Activated naive CD4-positive, alpha-beta T cell treated with anti-CD3 and anti-CD28 coated beads, Interleukin-2, amount 10 ng/mL, durations not matched to agents 7 days and 5 days (primary cell): ENCODE measurements around the gene FAM136A.

ENCODE experiments used
- CTCF ChIA-PET: fragments of 350-600 bp; sonication (Branson Sonifier 250); formaldehyde crosslinking; loops from one replicate; lab custom pipeline; 2021; ENCODE audit warnings: antibody characterized with exemption; lab: Charles Lee
- DNase-seq: peaks from one replicate; pipeline ENCODE4 v3.0.0-alpha.2; 2020
- H3K27ac Mint-ChIP-seq: one replicate; pipeline ENCODE4 v1.8.0; 2021; ENCODE audit warnings: mild to moderate bottlenecking, moderate library complexity, mixed read lengths
- H3K27me3 Mint-ChIP-seq: one replicate; pipeline ENCODE4 v1.8.0; 2021; ENCODE audit warnings: mild to moderate bottlenecking, mixed read lengths
- H3K36me3 Mint-ChIP-seq: one replicate; pipeline ENCODE4 v1.8.0; 2021; ENCODE audit warnings: mixed read lengths
- H3K4me1 Mint-ChIP-seq: one replicate; pipeline ENCODE4 v1.8.0; 2021; ENCODE audit warnings: mixed read lengths
- H3K4me3 Mint-ChIP-seq: one replicate; pipeline ENCODE4 v1.8.0; 2021; ENCODE audit warnings: mild to moderate bottlenecking, moderate library complexity, mixed read lengths
- H3K9me3 Mint-ChIP-seq: one replicate; pipeline ENCODE4 v1.8.0; 2021; ENCODE audit warnings: mixed read lengths

The FAM136A gene

DNA sequence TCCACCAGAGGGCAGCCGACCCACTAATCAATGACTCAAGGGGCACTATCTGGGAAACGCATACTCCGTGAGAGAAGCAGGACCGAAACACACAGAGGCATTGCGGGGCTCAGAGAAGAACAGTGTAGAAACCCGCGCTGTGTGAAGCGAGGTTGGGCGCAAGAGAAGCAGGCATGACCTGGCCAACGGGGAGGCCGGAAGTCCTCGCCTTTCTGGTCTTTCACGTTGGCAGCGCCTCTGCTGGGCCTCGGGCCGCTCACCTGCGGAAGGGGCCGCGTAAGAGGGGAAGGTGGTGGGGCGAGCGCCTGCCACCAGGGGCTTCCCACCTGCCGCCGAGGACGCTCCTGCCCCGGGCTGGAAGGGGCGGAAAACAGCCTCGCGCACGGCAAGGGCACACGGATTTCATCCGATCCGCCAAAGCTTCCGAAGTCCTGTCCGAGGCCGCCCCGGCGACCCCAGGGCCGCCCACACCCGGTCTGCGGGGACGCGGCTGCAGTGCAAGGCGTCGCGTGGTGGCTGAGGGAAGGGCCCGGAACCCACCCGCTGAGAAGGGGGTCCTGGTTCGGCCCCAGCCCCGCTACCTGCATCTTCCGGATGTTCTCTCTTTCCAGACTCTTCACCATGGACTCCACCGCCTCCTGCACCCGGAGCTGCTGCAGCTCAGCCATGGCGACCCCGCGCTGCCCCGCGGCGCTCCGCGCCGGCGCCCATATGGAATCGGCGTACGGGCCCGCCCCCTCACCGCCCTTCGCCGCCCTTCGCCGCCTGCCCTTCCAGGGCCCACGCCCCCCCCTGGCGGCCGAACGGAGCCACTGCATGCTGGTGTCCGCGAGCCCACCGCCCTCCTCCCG is at the start of gene FAM136A:
FAM136A (minus strand) TSS at position 724 of the 851 bp plus-strand sequence; CDS start at position 668, 56 bp downstream.
- peaks cover 35% of the 10 kb centered on the region for H3K36me3 Mint-ChIP-seq
- peaks cover 45% of the 10 kb centered on the region for H3K4me1 Mint-ChIP-seq
- H3K9me3 Mint-ChIP-seq = no peaks in the 10 kb centered on the region
- CTCF ChIA-PET = interaction anchor here (0.5 to 8.0 kb wide), 16 partner anchors 8 to 620 kb away, joined by 3 to 123 read pairs (median 4); partner anchors contain the start of genes MXD1 and SNRPG
- peak; percentile 92 for DNase-seq
- H3K27ac Mint-ChIP-seq = peak within 1 kb of the TSS; percentile 92
- peaks cover 10% of the 10 kb centered on the region for H3K27me3 Mint-ChIP-seq
- H3K4me3 Mint-ChIP-seq = peak within 1 kb of the TSS; percentile 85

DNA sequence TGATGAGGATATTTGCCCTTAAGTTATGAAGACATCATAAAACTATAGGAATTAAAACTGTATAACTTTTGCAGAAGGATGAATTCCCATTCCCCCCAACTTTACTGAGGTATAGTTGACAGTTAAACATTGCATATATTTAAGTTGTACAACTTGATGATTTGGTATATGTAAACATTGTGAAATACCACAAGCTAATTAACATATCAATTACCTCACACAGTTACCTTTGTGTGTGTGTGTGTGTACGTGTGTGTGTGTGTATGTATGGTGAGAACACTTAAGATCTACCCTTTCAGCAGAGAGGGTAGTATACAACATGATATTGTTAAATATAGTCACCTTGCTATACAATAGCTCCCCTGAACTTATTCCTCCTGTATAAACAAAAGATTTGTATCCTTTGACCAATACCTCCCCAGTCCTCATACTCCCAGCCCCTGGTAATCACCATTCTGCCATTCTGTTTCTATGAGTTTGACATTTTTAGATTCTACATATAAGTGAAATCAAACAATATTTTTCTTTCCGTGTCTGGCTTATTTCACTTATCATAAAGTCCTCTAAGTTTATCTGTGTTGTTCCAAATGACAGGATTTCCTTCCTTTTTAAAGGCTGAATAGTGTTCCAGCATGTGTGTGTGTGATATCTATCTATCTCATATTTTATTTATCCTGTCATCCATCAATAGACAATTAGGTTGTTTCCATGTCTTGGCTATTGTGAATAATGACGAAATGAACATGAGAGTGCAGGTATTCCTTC is 48.2 kb upstream of the FAM136A start:
- Mint-ChIP-seq H3K4me1 (no peaks in the 10 kb centered on the region), H3K27me3 (peaks cover 29% of the 10 kb centered on the region), H3K9me3 (no peaks in the 10 kb centered on the region), H3K27ac (no peak overlapping the region), H3K4me3 (no peak overlapping the region), H3K36me3 (no peaks in the 10 kb centered on the region)
- DNase-seq = no peak
- CTCF ChIA-PET = interaction anchor here (0.8 kb wide), 1 partner anchor 20 kb away, joined by 3 read pairs; no protein-coding TSS in a partner anchor

GRCh38 chr2:70347831-70348230 is 46.0 kb upstream of the FAM136A start:
- Mint-ChIP-seq H3K27ac (no peak overlapping the region), H3K9me3 (no peaks in the 10 kb centered on the region), H3K36me3 (no peaks in the 10 kb centered on the region), H3K4me3 (no peak overlapping the region), H3K4me1 (no peaks in the 10 kb centered on the region), H3K27me3 (peaks cover 44% of the 10 kb centered on the region)
- no peak for DNase-seq
- CTCF ChIA-PET = interaction anchor here (1.1 to 1.6 kb wide), 2 partner anchors 270 kb away, joined by 3 to 5 read pairs; no protein-coding TSS in a partner anchor

GRCh38 chr2:70344195-70344594 is 42.3 kb upstream of the FAM136A start:
- CTCF ChIA-PET = no interaction called here

DNA sequence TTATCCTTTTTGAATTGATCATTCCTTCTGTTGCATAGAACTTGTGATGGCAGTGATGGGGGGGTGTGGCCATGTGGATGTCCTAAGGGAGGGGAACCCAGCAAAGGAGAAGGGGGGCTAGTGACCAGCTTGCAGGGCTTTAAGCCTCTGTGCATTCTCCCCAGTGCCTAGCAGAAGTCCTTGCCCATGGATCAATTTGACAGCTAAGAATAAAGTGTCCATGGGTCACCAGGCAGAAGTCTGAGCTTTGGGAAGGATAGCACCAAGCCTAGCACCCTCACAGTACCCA is 39.6 kb upstream of the FAM136A start:
- H3K9me3 Mint-ChIP-seq = no peaks in the 10 kb centered on the region
- H3K36me3 Mint-ChIP-seq = no peaks in the 10 kb centered on the region
- CTCF ChIA-PET = interaction anchor here (0.9 to 5.5 kb wide), 20 partner anchors 9 to 444 kb away, joined by 3 to 85 read pairs (median 5); no protein-coding TSS in a partner anchor
- no peak overlapping the region for H3K27ac Mint-ChIP-seq
- no peak for DNase-seq
- H3K27me3 Mint-ChIP-seq = peaks cover 52% of the 10 kb centered on the region
- no peaks in the 10 kb centered on the region for H3K4me1 Mint-ChIP-seq
- H3K4me3 Mint-ChIP-seq = no peak overlapping the region

More at GRCh38 chr2:70344195-70344594, 42.3 kb upstream of the FAM136A start:
- no peak overlapping the region for H3K27ac Mint-ChIP-seq
- H3K27me3 Mint-ChIP-seq = peaks cover 55% of the 10 kb centered on the region
- no peaks in the 10 kb centered on the region for H3K9me3 Mint-ChIP-seq
- no peak for DNase-seq
- no peak overlapping the region for H3K4me3 Mint-ChIP-seq
- no peaks in the 10 kb centered on the region for H3K36me3 Mint-ChIP-seq
- no peaks in the 10 kb centered on the region for H3K4me1 Mint-ChIP-seq

DNA sequence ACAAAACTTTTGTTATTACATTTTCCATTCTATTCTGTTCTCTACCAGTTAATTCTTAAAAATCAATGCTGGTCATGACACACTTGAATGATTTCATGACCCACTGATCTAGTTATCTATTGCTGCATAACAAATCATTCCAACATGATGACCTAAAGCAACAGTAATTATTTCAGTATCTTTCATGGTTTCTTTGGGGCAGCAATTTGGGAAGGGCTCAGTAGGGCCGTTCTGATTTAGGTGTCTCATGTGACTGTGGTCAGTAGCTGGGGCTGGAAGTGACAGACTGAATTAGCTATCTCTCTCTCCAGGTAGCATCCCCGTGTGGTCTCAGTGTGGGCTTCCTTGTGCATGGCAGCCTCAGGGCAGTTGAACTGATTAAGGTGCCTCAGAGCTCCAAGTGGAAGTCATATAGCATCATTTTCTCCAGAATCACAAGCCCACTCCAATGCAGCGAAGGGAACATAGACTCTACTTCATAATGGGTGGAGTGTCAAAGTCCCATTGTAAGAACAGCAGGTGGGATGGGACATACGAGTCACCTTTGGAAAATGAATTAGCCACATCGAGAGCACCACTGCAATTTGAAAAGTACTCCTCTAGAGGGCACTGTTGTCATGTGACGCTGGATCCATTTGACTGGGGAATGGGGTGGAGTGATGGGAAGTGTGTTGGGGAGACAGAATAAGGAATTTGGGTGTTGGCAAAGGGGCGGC is 39.1 kb upstream of the FAM136A start:
- Mint-ChIP-seq H3K27me3 (peaks cover 47% of the 10 kb centered on the region), H3K27ac (no peak overlapping the region), H3K4me1 (no peaks in the 10 kb centered on the region), H3K4me3 (no peak overlapping the region), H3K9me3 (no peaks in the 10 kb centered on the region), H3K36me3 (no peaks in the 10 kb centered on the region)
- CTCF ChIA-PET = interaction anchor here (0.6 to 5.5 kb wide), 24 partner anchors 9 to 642 kb away, joined by 3 to 85 read pairs (median 4); no protein-coding TSS in a partner anchor
- peak; percentile 54 for DNase-seq

GRCh38 chr2:70340075-70340474 is 38.2 kb upstream of the FAM136A start:
- DNase-seq = no peak
- Mint-ChIP-seq H3K27ac (no peak overlapping the region), H3K36me3 (no peaks in the 10 kb centered on the region), H3K9me3 (no peaks in the 10 kb centered on the region), H3K4me1 (no peaks in the 10 kb centered on the region), H3K4me3 (no peak overlapping the region), H3K27me3 (peaks cover 39% of the 10 kb centered on the region)
- CTCF ChIA-PET = interaction anchor here (0.6 to 5.5 kb wide), 14 partner anchors 10 to 314 kb away, joined by 3 to 85 read pairs (median 3); no protein-coding TSS in a partner anchor

DNA sequence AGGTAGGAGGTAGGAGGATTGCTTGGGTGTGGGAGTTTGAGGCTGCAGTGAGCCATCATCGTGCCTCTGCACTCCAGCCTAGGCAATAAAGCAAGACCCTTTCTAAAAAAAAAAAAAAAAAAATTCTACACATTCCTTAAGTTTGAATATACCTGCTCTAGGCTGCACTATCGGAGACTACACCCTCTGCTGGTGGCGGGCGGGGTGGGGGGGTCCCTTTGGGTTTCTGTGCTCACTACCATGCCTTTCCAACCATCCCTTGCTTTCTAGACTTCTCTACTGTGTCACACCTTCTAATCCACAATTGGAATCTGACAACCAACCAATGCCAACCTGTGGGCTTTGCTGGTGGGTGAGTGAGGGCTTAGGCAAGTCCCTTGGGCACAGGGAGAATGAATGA is 34.7 kb upstream of the FAM136A start:
- Mint-ChIP-seq H3K9me3 (no peaks in the 10 kb centered on the region), H3K27ac (no peak overlapping the region), H3K4me1 (no peaks in the 10 kb centered on the region), H3K36me3 (no peaks in the 10 kb centered on the region), H3K27me3 (peaks cover 25% of the 10 kb centered on the region), H3K4me3 (no peak overlapping the region)
- CTCF ChIA-PET = interaction anchor here (2.9 kb wide), 1 partner anchor 32 kb away, joined by 16 read pairs; no protein-coding TSS in a partner anchor
- DNase-seq = no peak

- Mint-ChIP-seq H3K9me3 (no peaks in the 10 kb centered on the region), H3K4me1 (no peaks in the 10 kb centered on the region), H3K36me3 (no peaks in the 10 kb centered on the region), H3K27me3 (peaks cover 25% of the 10 kb centered on the region), H3K27ac (no peak overlapping the region), H3K4me3 (no peak overlapping the region)
- CTCF ChIA-PET = interaction anchor here (1.2 to 2.7 kb wide), 3 partner anchors 10 to 196 kb away, joined by 3 to 9 read pairs (median 5); no protein-coding TSS in a partner anchor
- DNase-seq = no peak
Measured at GRCh38 chr2:70331012-70331411, 29.1 kb upstream of the FAM136A start.

- H3K9me3 Mint-ChIP-seq = no peaks in the 10 kb centered on the region
- CTCF ChIA-PET = interaction anchor here (0.6 to 2.7 kb wide), 4 partner anchors 11 to 197 kb away, joined by 3 to 9 read pairs (median 4); no protein-coding TSS in a partner anchor
- no peak for DNase-seq
- no peaks in the 10 kb centered on the region for H3K4me1 Mint-ChIP-seq
- H3K27me3 Mint-ChIP-seq = peaks cover 25% of the 10 kb centered on the region
- H3K36me3 Mint-ChIP-seq = no peaks in the 10 kb centered on the region
- no peak overlapping the region for H3K4me3 Mint-ChIP-seq
- H3K27ac Mint-ChIP-seq = no peak overlapping the region
Measured at GRCh38 chr2:70330476-70330875, 28.6 kb upstream of the FAM136A start.

DNA sequence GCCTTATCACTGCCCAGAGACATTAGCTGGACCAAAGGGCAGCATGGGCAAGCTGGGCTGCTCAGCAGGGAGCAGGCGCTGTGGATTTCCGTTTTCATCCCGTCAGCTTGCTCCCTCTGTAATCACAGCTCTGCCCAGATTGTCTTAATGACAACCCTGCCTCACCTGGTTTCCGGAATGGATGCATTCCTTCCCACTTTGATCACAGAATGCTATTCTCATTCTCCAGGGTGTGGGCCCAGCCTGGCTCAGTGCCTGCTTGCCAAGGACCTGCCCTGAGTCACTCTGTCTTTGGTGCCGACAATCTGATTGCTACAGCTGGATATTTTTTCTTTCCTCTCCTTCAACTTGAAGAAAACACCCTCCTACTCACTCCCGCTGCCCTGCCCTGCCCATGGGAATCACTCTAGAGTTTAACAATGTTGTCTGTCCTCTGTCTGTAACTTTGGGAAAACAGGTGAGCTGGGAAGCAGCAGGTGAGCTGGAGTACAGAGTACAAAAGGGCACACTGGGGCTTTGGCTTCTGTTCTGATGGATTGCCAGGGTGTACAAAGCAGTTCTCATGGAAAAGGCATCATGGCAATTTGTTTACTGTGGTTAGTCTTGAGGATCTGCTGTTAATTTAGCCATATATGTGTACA is 27.2 kb upstream of the FAM136A start:
- no peaks in the 10 kb centered on the region for H3K9me3 Mint-ChIP-seq

DNA sequence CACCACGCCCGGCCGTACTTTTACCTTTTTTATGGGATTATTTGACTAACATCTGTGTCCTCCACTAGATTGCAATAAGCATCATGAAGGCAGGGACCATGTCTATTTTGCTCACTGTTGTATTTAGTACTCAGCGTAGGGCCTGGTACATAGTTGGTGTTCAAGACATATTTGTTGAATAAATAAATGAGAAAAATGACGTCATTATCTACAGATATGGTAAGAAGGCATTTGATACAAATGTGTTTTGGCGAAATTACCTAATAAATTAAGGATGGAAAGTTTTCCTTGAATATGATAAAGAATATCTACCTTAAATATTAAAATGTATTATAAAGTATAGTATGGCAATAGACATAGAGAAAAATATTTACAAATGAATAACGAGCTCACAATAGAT is 24.0 kb upstream of the FAM136A start:
- no peaks in the 10 kb centered on the region for H3K36me3 Mint-ChIP-seq
- H3K4me1 Mint-ChIP-seq = no peaks in the 10 kb centered on the region
- CTCF ChIA-PET = no interaction called here
- no peaks in the 10 kb centered on the region for H3K9me3 Mint-ChIP-seq
- H3K27me3 Mint-ChIP-seq = peaks cover 18% of the 10 kb centered on the region
- DNase-seq = no peak
- no peak overlapping the region for H3K4me3 Mint-ChIP-seq
- H3K27ac Mint-ChIP-seq = no peak overlapping the region

More for the DNA sequence above, 27.2 kb upstream of the FAM136A start:
- CTCF ChIA-PET = interaction anchor here (0.6 to 2.7 kb wide), 5 partner anchors 12 to 442 kb away, joined by 3 to 9 read pairs (median 4); no protein-coding TSS in a partner anchor
- peaks cover 28% of the 10 kb centered on the region for H3K27me3 Mint-ChIP-seq
- no peak overlapping the region for H3K4me3 Mint-ChIP-seq
- no peak overlapping the region for H3K27ac Mint-ChIP-seq
- H3K36me3 Mint-ChIP-seq = no peaks in the 10 kb centered on the region
- no peak for DNase-seq
- no peaks in the 10 kb centered on the region for H3K4me1 Mint-ChIP-seq

GRCh38 chr2:70322518-70322917 is 20.7 kb upstream of the FAM136A start:
- Mint-ChIP-seq H3K4me1 (no peaks in the 10 kb centered on the region), H3K27ac (no peak overlapping the region), H3K9me3 (no peaks in the 10 kb centered on the region), H3K4me3 (no peak overlapping the region), H3K36me3 (no peaks in the 10 kb centered on the region), H3K27me3 (peaks cover 25% of the 10 kb centered on the region)
- no peak for DNase-seq
- CTCF ChIA-PET = interaction anchor here (0.8 to 1.4 kb wide), 2 partner anchors 18 kb away, joined by 3 to 6 read pairs; no protein-coding TSS in a partner anchor
